Activated CD4-positive, alpha-beta T cell treated with anti-CD3 and anti-CD28 coated beads, Interleukin-2, amount 50 U/mL, for 16 hours (primary cell): Measurements from ENCODE around the gene FOXF2.

Experiments used
- DNase-seq: peaks from one replicate; pipeline ENCODE4 v3.0.0-alpha.2; 2020

FOXF2 gene

GRCh38 chr6:1392813-1393640 lies 3.7 kb downstream of the FOXF2 start:
- no peak for DNase-seq

DNA sequence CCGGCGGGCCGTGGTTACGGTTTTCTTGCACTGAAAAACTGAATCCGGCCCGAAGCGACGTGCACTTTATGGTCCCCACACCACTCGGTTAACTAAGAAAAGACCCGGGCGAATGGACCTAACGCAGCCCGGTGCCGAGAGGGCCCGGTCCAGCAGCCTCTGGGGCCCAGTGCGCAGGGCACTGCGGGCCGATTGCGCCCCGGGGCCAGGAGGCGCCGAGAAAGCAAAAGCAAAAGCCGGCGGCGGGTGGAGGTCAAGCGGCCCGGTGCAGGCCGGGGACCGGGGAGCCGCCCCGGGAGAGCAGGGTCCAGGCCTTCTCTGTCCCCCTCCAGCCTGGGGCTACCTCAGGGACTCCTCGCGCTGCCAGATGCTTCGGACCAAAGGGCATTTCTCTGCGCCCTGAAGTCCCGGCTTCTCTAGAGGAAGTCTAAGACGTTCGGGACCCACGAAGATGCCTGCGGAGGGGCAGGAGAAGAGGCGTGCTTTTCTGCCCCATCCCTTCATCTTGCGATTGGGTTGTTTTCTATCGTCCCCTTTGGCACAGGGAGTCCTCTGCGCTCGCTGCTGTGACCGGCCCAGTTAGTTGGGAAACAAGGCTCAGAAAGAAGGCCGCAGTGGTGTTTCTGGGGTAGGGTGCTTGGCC lies 4.4 kb downstream of the FOXF2 start:
- DNase-seq: no peak

- no peak for DNase-seq
These were observed 5.4 kb downstream of the FOXF2 start for GRCh38 chr6:1394514-1395463.

GRCh38 chr6:1395506-1395905 lies 6.1 kb downstream of the FOXF2 start:
- DNase-seq: no peak

DNA sequence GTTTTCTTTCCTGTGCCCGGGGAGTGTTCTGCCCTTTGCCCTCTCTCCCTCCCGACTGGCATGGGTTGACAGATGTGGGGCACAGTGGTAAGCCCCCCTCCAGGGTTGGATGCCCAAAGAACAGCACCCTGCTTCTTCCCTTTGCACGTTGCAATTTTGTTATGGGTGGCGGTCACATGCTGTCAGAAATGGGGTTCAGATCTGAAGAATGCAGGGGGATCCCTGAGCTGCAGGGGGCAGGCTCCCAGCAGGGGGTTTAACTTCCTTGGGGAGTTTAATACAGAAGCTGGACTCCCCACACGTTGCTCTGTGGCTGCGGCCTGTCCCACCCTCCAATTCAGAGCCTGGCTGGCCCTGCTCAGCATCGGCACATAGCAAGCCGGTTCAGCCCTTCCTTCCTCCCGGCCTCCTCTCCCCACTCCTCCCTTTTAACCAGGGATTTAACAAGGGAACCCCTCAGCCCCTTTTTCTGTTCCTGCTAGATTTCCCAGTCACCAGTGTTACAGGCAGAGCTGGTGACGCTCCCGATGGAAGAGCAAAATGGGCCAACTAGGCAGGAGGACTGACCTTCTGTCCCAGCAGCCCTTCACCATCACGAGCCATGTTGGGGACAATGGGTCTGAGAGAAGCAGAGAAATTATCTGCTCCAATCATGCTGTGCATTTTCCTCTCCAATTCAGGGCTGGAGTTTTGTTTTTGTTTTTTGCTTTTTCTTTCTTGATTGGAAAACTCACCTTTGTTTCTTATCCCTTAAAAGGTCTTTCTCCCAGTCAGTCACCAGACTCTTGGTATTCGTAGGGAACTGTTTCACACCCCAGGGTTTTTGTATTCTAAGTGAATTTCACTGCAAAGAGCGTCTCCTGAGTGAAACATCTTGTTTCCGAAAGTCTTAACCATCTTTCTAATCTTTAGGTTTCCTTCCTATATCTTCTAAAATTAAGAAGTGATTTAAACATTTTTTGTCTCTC lies 6.8 kb downstream of the FOXF2 start:
- no peak for DNase-seq

- peak; percentile 71 for DNase-seq
These were observed 7.8 kb downstream of the FOXF2 start for GRCh38 chr6:1396952-1397868.

- no peak for DNase-seq
These were observed 9.9 kb downstream of the FOXF2 start for GRCh38 chr6:1399085-1399780.

- DNase-seq: no peak
These were observed 10.9 kb downstream of the FOXF2 start for GRCh38 chr6:1400126-1400850.

DNA sequence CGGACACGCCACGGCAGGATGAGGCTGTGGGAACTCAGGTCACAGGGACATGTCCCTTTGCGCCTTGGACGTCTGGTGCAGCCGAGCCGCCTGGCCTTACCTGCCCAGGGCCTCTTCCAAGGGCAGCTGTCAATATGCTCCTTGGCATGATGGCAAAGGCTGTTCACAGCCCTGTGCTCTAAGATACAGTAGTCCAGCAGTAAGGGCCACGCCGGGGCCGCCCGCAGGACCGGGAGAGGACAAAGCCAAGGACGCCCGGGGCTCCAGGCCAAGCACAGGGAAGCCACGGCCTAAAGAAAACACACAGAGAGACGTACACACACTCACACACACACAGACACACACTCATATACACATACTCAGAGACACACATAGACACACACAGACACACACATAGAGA lies 13.0 kb downstream of the FOXF2 start:
- DNase-seq: no peak

GRCh38 chr6:1402868-1403267 lies 13.5 kb downstream of the FOXF2 start:
- DNase-seq: no peak

DNA sequence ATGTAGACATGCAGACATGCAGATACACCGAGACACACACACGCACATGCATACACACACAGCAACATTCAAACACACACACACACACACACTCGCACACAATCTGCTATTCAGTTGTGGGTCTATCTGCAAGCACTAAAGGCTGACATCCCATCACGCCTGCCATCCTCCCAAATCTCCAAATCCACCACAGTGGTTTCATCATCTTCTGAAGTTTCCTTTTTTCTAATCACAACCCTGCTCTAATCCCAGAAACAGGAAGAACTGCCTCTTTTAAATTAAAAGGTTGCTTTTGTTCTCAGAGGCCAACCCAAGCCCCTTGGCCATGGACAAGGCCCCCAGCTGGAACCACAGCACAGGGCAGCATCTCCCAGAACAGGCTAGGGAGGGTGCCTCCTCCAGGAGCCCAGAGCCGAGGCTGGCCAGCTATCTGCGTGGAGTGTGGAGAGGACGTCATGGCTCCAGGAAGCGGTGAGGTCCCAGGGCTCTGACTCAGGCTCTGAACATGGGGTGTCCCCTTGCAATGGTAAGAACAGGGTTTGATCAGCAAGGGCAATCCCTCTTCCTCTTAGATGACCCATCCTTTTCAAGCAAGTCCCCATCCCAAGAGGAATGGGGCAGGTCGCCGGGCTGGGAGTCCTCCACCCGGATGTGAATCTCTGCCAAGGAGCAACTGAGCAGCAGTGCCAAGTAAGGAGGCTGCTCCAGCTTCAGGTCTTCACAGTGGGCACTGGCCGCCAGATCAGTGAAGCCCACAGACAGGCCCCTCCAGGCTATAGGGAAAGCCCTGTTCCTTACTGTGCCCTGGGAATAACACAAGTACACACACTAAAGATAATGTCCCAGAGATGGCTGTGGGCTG lies 14.7 kb downstream of the FOXF2 start:
- no peak for DNase-seq

DNA sequence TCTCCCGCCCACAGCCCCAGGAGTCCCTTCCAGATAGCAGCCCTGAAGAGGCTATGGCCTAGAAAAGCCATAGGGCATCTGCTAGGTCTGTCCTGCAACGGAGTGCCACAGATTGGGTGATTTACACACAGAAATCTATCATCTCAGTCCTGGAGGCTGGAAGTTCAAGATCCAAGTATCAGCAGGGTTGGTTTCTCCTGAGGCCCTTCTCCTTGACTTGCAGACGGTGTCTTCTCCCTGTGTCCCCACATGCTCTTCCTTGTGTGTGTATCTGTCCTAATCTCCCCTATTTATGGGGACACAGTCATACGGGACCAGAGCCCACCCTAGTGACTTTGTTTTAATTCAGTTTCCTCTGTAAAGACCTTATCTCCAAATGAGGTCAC lies 15.3 kb downstream of the FOXF2 start:
- DNase-seq: no peak

DNA sequence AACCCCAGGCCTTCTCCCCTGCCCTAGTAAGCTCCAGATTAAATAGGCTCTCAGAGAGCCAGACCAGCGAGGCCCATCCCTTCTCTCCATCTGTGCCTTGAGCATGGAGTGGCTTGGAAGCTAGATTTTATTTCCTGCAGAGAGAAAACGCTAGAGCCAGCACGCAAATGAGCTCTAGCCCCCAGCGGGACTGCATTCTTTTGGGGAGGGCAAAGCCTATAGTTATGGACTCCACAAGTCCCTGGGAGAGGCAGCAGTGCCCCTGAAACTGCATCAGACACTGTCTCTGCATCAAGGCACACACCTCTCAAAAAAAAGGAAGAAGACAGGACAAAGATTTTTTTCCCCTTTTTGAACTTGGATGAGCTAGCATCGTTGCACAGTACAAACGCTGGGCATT lies 15.8 kb downstream of the FOXF2 start:
- no peak for DNase-seq

GRCh38 chr6:1406306-1407072 lies 17.1 kb downstream of the FOXF2 start:
- DNase-seq: no peak

DNA sequence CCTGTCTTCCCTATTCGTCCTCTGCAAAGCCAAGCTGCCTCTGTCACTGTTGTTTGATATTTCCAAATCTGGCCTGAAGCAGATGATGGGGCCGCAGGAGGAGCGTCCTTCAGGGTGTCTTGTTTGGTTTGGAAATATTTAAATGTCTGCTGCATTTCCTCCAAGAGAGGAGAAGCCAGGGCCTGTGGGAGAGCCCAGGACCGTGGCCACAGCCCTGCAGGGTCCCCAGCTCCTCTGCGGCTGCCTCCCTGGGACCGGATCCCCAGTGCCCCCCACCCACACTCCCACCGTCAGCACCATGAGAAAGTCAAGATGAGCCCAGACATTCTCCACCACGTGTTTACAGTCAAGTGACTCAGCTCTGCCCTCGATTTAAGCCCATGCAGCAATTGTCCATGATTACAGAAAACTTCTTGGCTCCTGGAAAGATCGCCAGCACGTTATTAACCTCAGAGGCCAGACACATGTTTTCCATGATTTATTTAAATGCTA lies 18.2 kb downstream of the FOXF2 start:
- DNase-seq: no peak

DNA sequence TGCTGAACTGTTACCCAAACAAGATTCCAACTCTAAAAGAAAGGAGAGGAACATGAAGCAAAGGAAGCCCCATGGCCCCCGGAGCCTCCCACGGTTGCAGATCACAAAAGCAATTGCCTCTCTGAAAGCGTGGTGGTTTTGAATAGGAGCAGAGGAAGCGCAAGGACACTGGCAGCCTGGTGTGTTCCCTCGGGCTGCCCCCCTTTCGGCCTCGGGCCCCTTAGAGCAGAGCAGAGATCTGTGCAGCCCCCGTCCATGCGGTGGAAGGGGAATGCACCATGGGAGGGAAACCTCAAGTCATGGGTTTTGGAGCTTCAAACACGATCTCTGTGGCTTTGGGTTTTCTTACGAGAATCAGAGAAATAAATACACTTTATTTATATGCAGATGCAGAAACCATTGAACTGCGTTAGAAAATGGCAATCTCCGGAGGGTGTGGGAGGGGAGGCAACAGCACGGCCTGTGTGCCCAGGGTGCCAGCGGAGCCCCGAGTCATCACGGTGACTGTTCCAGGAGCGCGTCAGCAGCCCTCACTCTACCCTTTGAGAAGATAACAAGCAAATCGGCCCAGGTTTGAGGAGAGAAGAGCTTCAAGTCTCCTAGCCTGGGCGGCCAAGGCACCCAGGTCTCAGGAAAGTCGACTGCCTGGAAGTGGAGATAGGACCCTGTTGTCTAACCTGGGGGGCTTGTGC lies 20.5 kb downstream of the FOXF2 start:
- no peak for DNase-seq

- no peak for DNase-seq
These were observed 23.5 kb downstream of the FOXF2 start for GRCh38 chr6:1412901-1413300.
